H9 (cell line): Measurements from ENCODE around the gene SLC2A10. TPM values are rescaled to one million over a fixed set of nuclear protein-coding genes. Genes with fewer than 3 reads are reported as not detected.

Source experiments
- DNase-seq: peaks from one replicate; pipeline ENCODE4 v3.0.0-alpha.2; 2017
- H2AFZ ChIP-seq: one replicate; pipeline ENCODE4 v1.6.1; 2013; ENCODE audit warnings: mild to moderate bottlenecking, low read length, control low read depth, moderate library complexity
- H2AK5ac ChIP-seq: 2 replicates; pipeline ENCODE4 v1.6.1; 2013; ENCODE audit warnings: low read length, control low read depth, mixed read lengths; ENCODE audit not compliant: insufficient read length
- H2BK120ac ChIP-seq: one replicate; pipeline ENCODE4 v1.6.1; 2013; ENCODE audit warnings: low read depth, mild to moderate bottlenecking, low read length, control low read depth, inconsistent platforms; ENCODE audit not compliant: poor library complexity, severe bottlenecking
- H2BK12ac ChIP-seq: 2 replicates; pipeline ENCODE4 v1.6.1; 2013; ENCODE audit warnings: low read length, control low read depth, mixed read lengths, low read depth; ENCODE audit not compliant: insufficient read length
- H2BK15ac ChIP-seq: 2 replicates; pipeline ENCODE4 v1.6.1; 2013; ENCODE audit warnings: low read depth, low read length, control low read depth
- H2BK20ac ChIP-seq: one replicate; pipeline ENCODE4 v1.6.1; 2013; ENCODE audit warnings: low read depth, mild to moderate bottlenecking, low read length, control low read depth, inconsistent platforms; ENCODE audit not compliant: poor library complexity, severe bottlenecking
- H2BK5ac ChIP-seq: 2 replicates; pipeline ENCODE4 v1.6.1; 2013; ENCODE audit warnings: low read length, control low read depth, mixed read lengths; ENCODE audit not compliant: insufficient read length
- H3K14ac ChIP-seq: 2 replicates; pipeline ENCODE4 v1.6.1; 2013; ENCODE audit warnings: low read length, control low read depth; ENCODE audit not compliant: insufficient read depth
- H3K18ac ChIP-seq: 2 replicates; pipeline ENCODE4 v1.6.1; 2013; ENCODE audit warnings: low read depth, mild to moderate bottlenecking, mixed read lengths, low read length, control low read depth; ENCODE audit not compliant: insufficient read length
- H3K23ac ChIP-seq: 2 replicates; pipeline ENCODE4 v1.6.1; 2013; ENCODE audit warnings: low read length, control low read depth, mixed read lengths, low read depth; ENCODE audit not compliant: insufficient read length
- H3K23me2 ChIP-seq: 2 replicates; pipeline ENCODE4 v1.6.1; 2013; ENCODE audit warnings: low read depth, mild to moderate bottlenecking, mixed read lengths, low read length, control low read depth; ENCODE audit not compliant: insufficient read length, poor library complexity, severe bottlenecking
- H3K27ac ChIP-seq: 2 replicates; pipeline ENCODE4 v1.5.1; 2013; ENCODE audit warnings: low read length, control low read depth, mixed read lengths, low read depth; ENCODE audit not compliant: insufficient read length
- H3K27me3 ChIP-seq: 2 replicates; pipeline ENCODE4 v1.6.1; 2013; ENCODE audit warnings: low read length, control low read depth, inconsistent platforms; ENCODE audit not compliant: insufficient read depth
- H3K4ac ChIP-seq: 2 replicates; pipeline ENCODE4 v1.6.1; 2013; ENCODE audit warnings: low read depth, mild to moderate bottlenecking, control low read depth, inconsistent platforms, low read length, moderate library complexity
- H3K4me1 ChIP-seq: 2 replicates; pipeline ENCODE4 v1.6.1; 2013; ENCODE audit warnings: low read length, control low read depth, inconsistent platforms; ENCODE audit not compliant: insufficient read depth
- H3K4me2 ChIP-seq: 2 replicates; pipeline ENCODE4 v1.6.1; 2013; ENCODE audit warnings: low read length, control low read depth, mixed read lengths; ENCODE audit not compliant: insufficient read length, insufficient read depth
- H3K56ac ChIP-seq: 2 replicates; pipeline ENCODE4 v1.6.1; 2013; ENCODE audit warnings: low read depth, mild to moderate bottlenecking, mixed read lengths, low read length, control low read depth; ENCODE audit not compliant: insufficient read length
- H3K79me1 ChIP-seq: 2 replicates; pipeline ENCODE4 v1.6.1; 2013; ENCODE audit warnings: low read depth, mild to moderate bottlenecking, moderate library complexity, low read length, control low read depth, inconsistent platforms; ENCODE audit not compliant: insufficient read depth, poor library complexity, severe bottlenecking
- H3K79me2 ChIP-seq: 2 replicates; pipeline ENCODE4 v1.6.1; 2013; ENCODE audit warnings: low read length, control low read depth, inconsistent platforms; ENCODE audit not compliant: insufficient read depth
- H3K9ac ChIP-seq: 2 replicates; pipeline ENCODE4 v1.6.1; 2013; ENCODE audit warnings: low read length, control low read depth, mixed read lengths; ENCODE audit not compliant: insufficient read length; ENCODE audit errors: extremely low read depth
- H3K9me3 ChIP-seq: one replicate; pipeline ENCODE4 v1.6.1; 2013; ENCODE audit warnings: low read depth, low read length, inconsistent platforms; ENCODE audit not compliant: control insufficient read depth
- H3T11ph ChIP-seq: one replicate; pipeline ENCODE4 v1.6.1; 2013; ENCODE audit warnings: mild to moderate bottlenecking, low read length, control low read depth, inconsistent platforms
- H4K20me1 ChIP-seq: one replicate; pipeline ENCODE4 v1.6.1; 2013; ENCODE audit not compliant: control insufficient read depth, insufficient read length, insufficient read depth
- H4K5ac ChIP-seq: 2 replicates; pipeline ENCODE4 v1.6.1; 2013; ENCODE audit warnings: low read depth, mild to moderate bottlenecking, mixed read lengths, low read length, control low read depth; ENCODE audit not compliant: insufficient read length
- H4K8ac ChIP-seq: replicated peaks from 2 replicates; pipeline ENCODE4 v1.6.1; 2013; ENCODE audit warnings: low read length, control low read depth, mixed read lengths, low read depth; ENCODE audit not compliant: insufficient read length
- H4K91ac ChIP-seq: 2 replicates; pipeline ENCODE4 v1.6.1; 2013; ENCODE audit warnings: low read depth, mild to moderate bottlenecking, moderate library complexity, mixed read lengths, low read length, control low read depth; ENCODE audit not compliant: insufficient read length
- H3K27ac Mint-ChIP-seq, 3 experiments: 2 replicates in 2 of 3; 3 replicates in 1 of 3; pipeline ENCODE4 v1.8.0; 2020 to 2021; ENCODE audit warnings: mixed read lengths in 3 of 3, mild to moderate bottlenecking in 1 of 3, moderate library complexity in 1 of 3
- H3K27me3 Mint-ChIP-seq: 2 replicates; pipeline ENCODE4 v1.8.0; 2021; ENCODE audit warnings: low read depth, mild to moderate bottlenecking, moderate library complexity, mixed read lengths
- H3K36me3 Mint-ChIP-seq, 3 experiments: 2 replicates in 2 of 3; 3 replicates in 1 of 3; pipeline ENCODE4 v1.8.0; 2020 to 2021; ENCODE audit warnings: low read depth in 3 of 3, mixed read lengths in 3 of 3; ENCODE audit not compliant: insufficient read depth in 1 of 3
- H3K4me1 Mint-ChIP-seq, 2 experiments: 2 replicates each; pipeline ENCODE4 v1.8.0; 2020; ENCODE audit warnings: mixed read lengths in 2 of 2
- H3K4me3 Mint-ChIP-seq, 2 experiments: 2 replicates in 1 of 2; 3 replicates in 1 of 2; pipeline ENCODE4 v1.8.0; 2020 to 2021; ENCODE audit warnings: mild to moderate bottlenecking in 2 of 2, mixed read lengths in 2 of 2, moderate library complexity in 1 of 2
- H3K9me3 Mint-ChIP-seq, 2 experiments: 2 replicates in 1 of 2; 3 replicates in 1 of 2; pipeline ENCODE4 v1.8.0; 2020; ENCODE audit warnings: mild to moderate bottlenecking in 2 of 2, mixed read lengths in 2 of 2, moderate library complexity in 1 of 2
- WGBS: extraction: QIAGEN DNeasy Blood & Tissue Kit; methylation state at CpG from one replicate; pipeline ENCODE4 v1.1.7; 2013; ENCODE audit warnings: missing lambda C conversion rate, low lambda C conversion rate, mixed read lengths; ENCODE audit not compliant: insufficient read length; ENCODE audit errors: extremely low coverage; 5-methylcytosine and 5-hydroxymethylcytosine counted together
- total RNA-seq: library from RNA; stranded (reverse); gene quantifications from 2 replicates; pipeline ENCODE4 v1.2.1, GENCODE V29; 2021
- TF ChIP-seq, protein P1 (sequence below): fragments of 200-600 bp; sonication (generic); conservative IDR thresholded peaks from 3 replicates; pipeline ENCODE4 v1.8.0; 2021; ENCODE audit warnings: antibody characterized with exemption, mild to moderate bottlenecking

Gene SLC2A10
- total RNA-seq, 1 experiment from 2014 or later: 8.2 TPM

DNA sequence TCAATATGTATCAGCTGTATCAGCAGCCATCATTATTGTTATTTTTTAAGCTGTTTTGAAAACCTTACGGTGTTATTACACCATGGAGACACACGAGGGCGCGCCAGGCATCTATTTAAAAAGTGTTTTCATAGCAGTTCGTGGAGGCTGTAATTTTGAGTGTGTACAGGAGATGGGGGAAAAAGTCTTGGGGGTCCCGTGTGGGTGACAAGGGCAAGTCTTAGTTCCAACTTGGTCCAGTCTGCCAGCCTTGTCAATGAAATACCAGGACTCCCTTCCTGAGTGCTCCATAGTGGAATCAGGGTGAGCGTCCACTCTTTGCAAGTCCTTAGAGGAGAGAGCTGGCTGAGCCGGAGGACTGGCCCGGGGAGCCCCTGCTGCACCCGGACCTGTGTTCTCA lies 43.3 kb downstream of the SLC2A10 start:
- Histone ChIP-seq H3K23me2 (no peaks in the 10 kb centered on the region), H2AFZ (no peak overlapping the region), H3K56ac (no peak overlapping the region), H2BK15ac (no peak overlapping the region), H3K4ac (no peak overlapping the region), H2BK120ac (no peak overlapping the region), H3K4me2 (no peak overlapping the region), H3K18ac (no peak overlapping the region), H2BK20ac (no peak overlapping the region), H3K14ac (no peak overlapping the region), H3K23ac (no peak overlapping the region), H4K20me1 (no peaks in the 10 kb centered on the region), H2BK5ac (no peak overlapping the region), H2BK12ac (no peak overlapping the region), H4K5ac (no peak overlapping the region), H3T11ph (no peak overlapping the region), H4K8ac (no peak overlapping the region), H3K79me2 (no peaks in the 10 kb centered on the region), H3K4me1 (no peaks in the 10 kb centered on the region), H2AK5ac (no peak overlapping the region), H3K9me3 (no peaks in the 10 kb centered on the region), H3K27ac (no peak overlapping the region), H3K27me3 (no peaks in the 10 kb centered on the region), H4K91ac (no peak overlapping the region), H3K79me1 (no peaks in the 10 kb centered on the region), H3K9ac (no peak overlapping the region)
- Mint-ChIP-seq H3K4me1 (peaks cover 2 to 13% of the 10 kb centered on the region in 2 experiments; a peak in 3 of 4 replicates), H3K27me3 (peaks cover 6% of the 10 kb centered on the region), H3K27ac (no peak overlapping the region; a peak in 1 of 7 replicates), H3K4me3 (no peak overlapping the region), H3K9me3 (no peaks in the 10 kb centered on the region; a peak in 1 of 5 replicates), H3K36me3 (no peaks in the 10 kb centered on the region)
- peak; percentile 60 for DNase-seq
- WGBS: no CpG with 5 or more reads among the region's 10 CpGs
- TF ChIP-seq, protein P1, sequence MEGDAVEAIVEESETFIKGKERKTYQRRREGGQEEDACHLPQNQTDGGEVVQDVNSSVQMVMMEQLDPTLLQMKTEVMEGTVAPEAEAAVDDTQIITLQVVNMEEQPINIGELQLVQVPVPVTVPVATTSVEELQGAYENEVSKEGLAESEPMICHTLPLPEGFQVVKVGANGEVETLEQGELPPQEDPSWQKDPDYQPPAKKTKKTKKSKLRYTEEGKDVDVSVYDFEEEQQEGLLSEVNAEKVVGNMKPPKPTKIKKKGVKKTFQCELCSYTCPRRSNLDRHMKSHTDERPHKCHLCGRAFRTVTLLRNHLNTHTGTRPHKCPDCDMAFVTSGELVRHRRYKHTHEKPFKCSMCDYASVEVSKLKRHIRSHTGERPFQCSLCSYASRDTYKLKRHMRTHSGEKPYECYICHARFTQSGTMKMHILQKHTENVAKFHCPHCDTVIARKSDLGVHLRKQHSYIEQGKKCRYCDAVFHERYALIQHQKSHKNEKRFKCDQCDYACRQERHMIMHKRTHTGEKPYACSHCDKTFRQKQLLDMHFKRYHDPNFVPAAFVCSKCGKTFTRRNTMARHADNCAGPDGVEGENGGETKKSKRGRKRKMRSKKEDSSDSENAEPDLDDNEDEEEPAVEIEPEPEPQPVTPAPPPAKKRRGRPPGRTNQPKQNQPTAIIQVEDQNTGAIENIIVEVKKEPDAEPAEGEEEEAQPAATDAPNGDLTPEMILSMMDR: peak; percentile 82
